Posterior vena cava (tissue), 2 donors: ENCODE data around the gene TBC1D22A. TPM values are rescaled to one million over a fixed set of nuclear protein-coding genes. Genes with fewer than 3 reads are reported as not detected.

Experiments used
- DNase-seq: peaks from one replicate; pipeline ENCODE4 v3.0.0-alpha.2; 2020; ENCODE audit warnings: low spot score
- intact Hi-C, 2 donors: fragments of 100-400 bp; cut with DNase I; formaldehyde crosslinking; loops; one replicate each; pipeline versions ENCODE4 v1.14.1 to v1.14.2; 2022 to 2023
- total RNA-seq, 2 donors: library from RNA; stranded (reverse); fragmentation: NEBNext Ultra II Directional; extraction: Animal tissue kit (Norgen Biotek cat#: 25700); gene quantifications; one replicate each; pipeline ENCODE4 v1.2.1, GENCODE V29; 2021
- donor health status: DM: yes; HTN: yes; CAD: no.
- donor health status: DM: yes; HTN: yes; CAD: no.

Gene TBC1D22A
- total RNA-seq, 2 donors from 2014 or later = 19.3 to 21.7 TPM

DNA sequence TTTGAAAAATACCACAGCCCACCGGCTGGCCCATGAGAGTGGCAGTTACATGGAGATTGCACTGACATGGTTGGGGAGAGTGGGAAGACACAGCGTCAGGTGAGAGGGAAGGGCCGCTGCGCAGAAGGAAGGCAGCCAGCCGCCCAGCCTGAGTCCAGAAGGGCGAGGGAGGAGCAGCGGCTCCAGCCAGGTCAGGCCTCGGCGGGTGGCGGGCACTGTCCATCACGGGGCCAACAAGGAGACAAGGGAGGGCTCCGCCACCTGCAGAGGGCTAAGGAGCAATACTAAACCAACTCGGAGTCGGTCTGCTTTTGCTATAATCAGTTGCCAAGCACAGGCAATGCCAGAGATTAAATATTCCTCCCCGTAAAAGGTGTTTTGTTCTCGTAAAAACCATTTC lies 384.5 kb downstream of the TBC1D22A start:
- intact Hi-C loops = no loop called here
- DNase-seq = no peak

DNA sequence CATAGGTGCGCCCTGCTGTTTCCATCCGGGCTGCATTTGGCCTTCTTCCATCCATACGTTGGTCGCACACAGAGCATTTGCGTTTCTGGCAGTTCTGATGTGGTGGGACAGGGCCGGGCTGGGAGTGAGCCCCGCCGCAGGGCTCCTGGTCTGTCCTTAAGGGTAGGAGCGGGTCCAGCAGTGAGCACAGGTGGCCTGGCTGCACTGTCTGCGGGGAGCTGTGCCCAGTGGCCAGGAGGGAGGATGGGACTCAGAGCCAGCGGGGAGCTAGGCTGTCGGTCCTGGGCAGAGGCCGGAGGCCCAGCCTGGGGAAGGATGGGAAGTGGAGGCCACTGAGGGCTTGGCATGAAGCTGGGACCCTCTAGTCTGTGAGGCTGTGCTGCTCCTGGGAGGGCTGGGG lies 385.1 kb downstream of the TBC1D22A start:
- intact Hi-C loops = no loop called here
- DNase-seq = no peak

DNA sequence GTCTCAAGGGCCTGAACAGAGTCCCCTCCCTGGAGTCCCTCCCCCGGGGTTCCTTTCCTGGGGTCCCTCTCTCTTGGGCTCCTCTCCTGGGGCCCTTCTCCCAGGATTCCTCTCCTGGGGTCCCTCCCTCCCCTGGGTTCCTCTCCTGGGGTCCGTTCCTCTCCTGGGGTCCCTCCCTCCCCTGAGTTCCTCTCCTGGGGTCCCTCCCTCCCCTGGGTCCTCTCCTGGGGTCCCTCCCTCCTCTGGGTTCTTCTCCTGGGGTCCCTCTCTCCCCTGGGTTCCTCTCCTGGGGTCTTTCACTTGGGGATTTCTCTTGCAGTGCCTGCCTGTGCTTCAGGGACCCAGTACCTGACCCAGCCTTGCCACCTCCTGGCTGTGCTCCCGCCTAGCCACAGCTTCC lies 386.1 kb downstream of the TBC1D22A start:
- DNase-seq = no peak
- intact Hi-C loops = no loop called here

DNA sequence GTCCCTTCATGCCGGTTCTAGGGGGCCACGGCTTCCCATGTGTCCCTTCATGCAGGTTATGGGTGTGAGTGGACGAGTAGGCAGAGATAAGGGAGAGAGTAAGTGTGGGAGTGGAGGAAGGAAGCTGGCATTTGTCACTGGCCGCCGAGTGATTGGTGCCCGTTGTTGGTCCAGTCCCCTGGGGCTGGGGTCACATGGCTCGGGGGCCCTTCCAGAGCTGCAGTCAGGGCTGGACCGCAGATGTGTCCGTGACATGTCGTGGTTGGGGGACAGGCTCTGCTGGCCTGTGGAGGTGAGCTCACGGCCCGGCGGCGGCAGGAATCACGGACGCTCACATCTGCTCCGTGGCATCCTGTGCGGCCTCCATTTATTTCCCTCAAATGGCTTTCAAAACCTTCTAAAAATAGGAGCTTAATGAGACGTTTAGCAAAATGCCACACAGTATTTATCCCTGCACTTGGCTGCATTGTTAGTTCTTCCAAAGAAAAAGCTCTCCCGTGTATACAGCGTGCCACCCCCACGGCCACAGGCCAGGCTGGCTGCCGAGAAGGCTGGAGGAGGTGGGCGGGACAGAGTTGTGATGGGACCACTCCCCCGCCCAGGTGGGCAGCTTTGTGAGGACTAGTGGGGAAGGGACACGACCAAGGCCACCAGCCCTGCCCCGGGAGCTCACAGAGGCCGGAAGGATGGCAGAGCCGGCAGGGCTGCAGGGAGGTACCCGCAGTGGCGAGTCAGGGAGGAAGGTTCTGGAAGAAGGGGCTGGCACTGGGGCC lies 386.7 kb downstream of the TBC1D22A start:
- DNase-seq = no peak
- intact Hi-C loops = no loop called here

DNA sequence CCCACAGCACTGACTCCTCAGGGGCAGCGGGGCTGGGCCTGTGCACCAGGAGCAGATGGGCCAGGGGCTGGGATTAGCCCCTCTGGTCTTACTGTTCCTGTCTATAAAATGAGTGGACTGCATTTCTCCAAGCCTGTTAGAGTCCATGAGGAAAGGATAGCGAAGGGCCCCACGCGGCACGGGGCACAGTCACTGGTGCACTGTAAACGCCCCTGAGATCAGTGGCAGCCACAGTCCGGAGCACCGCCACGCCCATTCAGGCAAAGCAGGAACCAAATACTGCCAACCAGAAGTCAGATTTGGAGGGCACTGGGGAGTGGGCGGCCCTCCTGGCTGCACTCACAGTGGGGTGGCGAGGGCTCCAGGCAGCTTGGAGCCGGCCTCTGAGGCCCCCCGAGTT lies 387.5 kb downstream of the TBC1D22A start:
- intact Hi-C loops = no loop called here
- DNase-seq = no peak

DNA sequence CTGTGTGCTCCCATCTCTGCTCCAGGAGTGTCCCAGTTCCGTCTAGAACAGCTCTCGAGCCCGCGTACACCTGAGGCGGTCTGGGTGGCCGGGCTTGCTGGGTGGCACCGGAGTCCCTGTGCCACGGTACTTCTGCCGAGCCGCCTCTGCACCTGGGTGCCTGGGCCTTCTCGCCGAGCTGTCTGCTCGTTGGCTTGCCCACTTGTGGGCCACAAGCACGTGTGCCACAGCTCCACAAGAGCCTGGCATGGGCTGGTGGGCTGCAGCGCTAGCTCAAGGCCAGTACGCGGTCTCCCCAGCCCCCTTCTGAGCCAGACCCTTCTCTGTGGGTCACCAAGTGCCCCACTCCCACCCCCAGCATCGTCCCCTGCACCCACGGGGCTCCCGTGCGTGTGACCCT lies 388.0 kb downstream of the TBC1D22A start:
- no peak for DNase-seq
- intact Hi-C loops = no loop called here

DNA sequence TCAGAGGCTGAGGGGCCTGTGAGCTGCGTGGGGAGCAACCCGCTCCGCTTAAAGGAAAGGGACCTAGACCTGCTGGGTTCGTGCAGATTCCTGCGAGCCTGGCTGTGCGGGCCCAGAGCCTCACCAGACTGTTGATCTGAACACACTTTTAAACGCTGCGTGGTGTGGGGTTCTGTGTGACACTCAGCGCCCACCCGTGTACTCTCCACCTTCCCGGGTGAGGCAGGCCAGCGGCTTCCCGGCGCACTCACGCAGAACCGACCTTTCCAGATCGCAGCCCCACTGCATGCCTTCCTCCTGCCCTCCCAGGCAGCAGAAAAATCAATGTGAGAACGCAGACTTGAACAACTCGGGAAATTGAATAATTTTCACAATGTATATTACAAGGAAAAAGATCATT lies 388.6 kb downstream of the TBC1D22A start:
- intact Hi-C loops = no loop called here
- DNase-seq = no peak

DNA sequence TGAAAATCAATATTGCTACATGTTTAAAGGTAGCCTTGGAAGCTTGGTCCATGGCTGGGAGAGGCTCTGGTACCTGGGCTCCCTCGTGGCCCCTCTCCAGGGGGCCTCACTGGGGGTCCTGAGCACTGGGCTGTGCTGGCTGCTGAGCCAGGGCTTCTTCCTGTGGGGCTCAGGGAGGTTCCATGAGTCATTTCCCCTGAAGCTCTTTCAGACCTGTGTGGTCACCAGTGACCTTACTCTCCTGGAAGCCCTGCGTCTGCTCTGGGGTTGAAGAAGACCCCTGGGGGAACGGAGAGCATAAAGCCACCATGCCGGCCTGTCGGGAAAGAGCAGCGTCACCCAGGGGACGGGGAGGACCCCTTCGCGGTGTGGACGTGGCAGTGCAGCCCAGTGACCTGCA lies 389.0 kb downstream of the TBC1D22A start:
- intact Hi-C loops = no loop called here

DNA sequence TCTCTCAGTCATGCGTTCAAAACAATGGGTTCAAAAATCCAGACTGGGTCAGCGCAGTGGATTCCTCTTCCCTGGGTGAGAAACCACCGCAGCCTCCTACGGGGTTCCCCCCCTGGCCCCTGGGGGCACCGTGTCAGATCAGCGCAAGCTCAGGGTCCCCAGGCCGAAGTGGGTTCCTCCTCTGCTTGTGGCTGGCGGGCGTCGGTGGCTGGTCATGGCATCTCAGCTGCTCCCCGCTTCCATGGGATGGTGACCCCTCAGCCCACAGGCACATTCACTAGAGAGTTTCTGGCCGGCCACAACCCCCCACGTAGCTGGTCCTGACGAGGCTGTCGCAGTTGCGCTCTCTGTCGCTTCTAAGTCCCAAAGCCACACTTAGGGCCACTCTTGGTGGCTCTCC lies 389.8 kb downstream of the TBC1D22A start:
- DNase-seq = no peak
- intact Hi-C loops = no loop called here

More for the DNA sequence above, 389.0 kb downstream of the TBC1D22A start:
- DNase-seq = no peak

DNA sequence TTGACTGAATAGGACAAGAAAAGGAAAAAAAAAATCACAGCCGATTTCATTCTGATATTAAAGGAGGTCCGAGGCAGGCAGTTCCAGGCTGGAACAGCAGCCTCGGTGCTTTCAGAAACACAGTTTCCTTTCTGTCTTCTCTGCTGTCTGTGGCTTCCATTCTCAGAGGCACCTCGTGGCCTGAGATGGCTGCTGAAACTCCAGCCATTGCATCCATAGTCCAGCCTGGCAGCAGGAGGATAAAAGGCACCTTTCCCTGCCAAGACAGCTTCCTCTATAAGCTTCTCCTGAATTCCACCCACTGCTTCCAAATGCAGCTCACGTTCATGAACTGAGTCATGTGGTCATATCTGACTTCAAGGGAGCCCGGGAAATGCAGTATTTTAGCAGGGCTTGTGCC lies 390.5 kb downstream of the TBC1D22A start:
- no peak for DNase-seq
- intact Hi-C loops = no loop called here

DNA sequence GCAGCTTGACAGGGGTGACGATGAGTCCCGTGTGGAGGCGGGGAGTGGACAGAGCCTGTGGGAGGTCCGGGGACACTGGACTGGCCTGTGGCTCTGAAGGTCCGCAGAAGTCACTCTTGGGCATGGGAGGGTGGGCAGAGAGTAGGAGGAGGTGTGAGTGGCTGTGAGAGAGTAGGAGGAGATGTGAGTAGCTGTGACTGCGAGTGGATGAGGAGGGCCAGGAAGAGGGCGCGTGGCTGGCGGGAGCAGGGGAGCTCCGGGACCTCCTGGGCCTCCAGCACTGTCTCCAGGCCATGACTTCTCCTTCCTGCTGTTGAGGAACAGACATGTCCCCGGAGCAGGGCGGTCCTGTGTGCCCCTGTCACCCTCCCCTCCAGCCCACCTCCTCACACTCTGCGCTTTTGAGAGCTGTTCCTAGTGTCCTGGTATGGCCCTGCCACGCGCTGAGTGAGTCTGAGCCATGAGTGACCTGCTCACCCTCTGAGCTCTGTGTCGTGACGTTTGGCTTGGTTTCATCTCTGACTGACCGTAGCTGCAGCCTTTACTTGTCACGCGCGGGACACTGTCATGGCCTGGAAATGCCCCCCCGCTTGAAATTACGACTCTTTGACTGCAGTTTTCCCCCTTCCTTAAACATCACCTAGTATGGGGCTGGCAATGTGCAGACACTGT lies 391.5 kb downstream of the TBC1D22A start:
- DNase-seq = no peak
- intact Hi-C loops = no loop called here

DNA sequence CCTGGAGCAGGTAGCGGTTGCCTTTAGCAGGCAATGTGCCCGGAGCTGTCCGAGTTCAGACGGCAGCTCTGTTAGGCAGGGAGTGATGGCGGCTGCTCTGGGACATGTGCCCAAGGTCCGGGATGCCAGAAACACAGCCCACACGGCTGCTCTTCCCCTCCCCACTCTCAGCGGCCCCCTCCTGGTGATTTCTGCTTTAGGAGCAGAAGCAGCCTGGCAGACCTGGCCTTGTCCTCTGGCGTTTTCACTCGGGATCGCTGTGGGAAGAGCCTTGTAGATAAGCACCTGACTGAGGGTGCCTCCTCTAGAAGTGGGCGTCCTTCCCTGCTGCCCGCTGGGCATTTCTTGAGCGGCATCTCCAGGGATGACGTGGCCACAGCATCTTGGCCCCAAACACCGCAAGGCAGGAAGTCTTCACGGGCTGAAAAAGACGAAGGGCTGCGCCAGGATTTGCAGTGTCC lies 392.2 kb downstream of the TBC1D22A start:
- DNase-seq = no peak
- intact Hi-C loops = no loop called here

DNA sequence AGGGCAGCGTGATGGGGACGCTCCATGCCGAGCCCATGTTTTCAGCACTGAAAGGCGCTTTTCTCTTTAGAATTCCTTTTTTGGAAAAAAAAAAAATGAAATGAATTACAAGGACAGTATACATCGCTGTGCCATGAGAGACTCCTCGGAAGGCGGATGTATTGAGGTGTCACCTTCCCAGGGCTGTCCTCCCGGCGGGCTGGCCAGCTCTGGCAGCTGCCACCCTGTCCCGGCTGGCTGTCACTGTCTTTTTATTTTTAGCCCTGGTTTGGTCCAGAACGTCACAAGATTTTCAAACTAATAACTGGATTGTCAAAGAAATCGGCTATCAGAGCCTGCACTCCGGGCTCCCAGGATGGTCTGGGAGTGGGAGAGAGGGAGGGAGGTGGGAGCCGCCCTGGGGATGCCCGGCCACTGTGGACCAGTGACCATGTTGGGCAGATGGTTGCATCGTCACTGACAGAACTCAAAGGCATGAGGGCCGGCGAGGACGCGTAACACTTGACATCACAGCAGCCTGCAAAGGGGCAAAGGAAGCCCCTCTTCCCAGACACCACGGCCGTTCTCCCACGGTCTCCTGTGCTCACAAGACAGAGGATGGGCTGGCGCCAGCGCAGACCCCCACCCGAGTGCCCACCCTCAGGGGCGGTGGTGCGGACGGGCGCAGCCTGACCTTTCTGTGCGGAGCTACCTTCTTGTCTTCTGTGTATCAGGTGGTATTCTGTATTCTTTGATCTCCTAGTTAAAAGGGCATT lies 392.9 kb downstream of the TBC1D22A start:
- no peak for DNase-seq
- intact Hi-C loops = no loop called here

DNA sequence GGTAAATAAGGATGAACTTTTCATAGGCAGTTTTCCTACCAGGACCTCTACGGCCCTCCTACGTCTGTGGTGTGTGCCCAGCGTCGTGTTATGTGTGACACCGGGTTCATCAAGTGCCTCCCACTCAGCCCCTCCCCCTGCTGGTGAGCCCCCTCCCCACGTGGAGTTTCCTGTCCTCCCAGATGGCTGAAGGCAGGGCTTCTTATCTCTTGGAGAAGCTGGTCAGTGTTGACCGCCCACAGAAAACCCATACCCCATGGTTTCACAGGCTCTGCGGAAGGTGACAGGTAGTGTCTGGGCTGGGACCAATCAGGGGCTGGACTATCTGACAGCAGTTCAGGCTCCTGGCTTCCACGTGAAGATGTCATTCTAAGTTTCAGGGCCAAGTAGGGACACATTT lies 393.5 kb downstream of the TBC1D22A start:
- DNase-seq = no peak
- intact Hi-C loops = no loop called here

DNA sequence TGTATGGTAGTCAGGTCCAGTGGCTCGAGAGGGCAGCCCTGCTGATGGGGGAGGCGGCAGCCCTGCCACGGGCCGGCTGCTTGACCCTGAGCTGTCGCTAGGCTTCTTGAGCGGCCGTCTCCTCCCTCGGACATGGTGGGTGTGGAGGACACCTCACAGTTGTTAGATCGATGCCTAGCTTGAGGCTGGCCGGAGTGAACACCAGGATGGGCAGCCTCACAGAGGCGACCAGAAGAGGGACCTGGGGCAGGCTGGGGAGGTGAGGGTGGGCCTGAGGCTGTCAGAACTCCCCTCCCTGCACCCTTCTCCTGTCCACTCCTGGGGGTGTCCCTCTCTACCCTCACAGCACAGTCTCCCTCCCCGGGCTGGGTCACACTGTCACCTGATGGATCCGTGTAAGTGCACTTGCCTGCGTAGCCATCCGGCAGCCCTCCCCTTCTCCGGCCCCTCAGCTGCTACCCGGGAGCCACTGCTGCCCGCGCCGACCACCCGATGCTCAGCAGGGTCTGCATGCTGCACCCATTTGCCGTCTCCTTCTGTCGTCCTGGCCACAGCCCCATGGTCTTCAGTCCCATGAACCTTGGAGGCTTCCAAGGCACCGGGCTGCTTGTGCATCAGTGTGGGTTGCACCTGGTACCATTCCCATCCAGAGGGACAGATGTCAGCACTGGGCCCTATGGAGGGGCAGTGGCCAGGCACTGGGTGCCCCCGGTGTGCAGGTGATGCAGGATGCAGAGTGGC lies 394.1 kb downstream of the TBC1D22A start:
- intact Hi-C loops = no loop called here
- DNase-seq = no peak

DNA sequence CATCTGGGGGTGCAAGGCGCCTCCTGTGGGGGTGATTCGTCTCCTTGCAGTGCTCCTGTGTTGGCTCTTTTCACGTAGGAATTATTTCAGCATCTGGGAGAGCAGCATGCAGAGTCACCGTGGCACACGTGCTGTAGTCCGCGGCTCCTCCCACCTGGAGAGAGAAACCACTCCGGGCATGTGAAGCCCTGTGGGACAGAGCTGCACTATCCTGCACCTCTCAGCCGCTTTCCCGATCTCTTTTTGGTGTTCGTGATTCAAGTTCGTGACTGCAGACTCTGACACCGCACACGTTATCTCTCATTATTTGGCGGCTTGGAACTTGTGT lies 394.6 kb downstream of the TBC1D22A start:
- intact Hi-C loops = no loop called here

DNA sequence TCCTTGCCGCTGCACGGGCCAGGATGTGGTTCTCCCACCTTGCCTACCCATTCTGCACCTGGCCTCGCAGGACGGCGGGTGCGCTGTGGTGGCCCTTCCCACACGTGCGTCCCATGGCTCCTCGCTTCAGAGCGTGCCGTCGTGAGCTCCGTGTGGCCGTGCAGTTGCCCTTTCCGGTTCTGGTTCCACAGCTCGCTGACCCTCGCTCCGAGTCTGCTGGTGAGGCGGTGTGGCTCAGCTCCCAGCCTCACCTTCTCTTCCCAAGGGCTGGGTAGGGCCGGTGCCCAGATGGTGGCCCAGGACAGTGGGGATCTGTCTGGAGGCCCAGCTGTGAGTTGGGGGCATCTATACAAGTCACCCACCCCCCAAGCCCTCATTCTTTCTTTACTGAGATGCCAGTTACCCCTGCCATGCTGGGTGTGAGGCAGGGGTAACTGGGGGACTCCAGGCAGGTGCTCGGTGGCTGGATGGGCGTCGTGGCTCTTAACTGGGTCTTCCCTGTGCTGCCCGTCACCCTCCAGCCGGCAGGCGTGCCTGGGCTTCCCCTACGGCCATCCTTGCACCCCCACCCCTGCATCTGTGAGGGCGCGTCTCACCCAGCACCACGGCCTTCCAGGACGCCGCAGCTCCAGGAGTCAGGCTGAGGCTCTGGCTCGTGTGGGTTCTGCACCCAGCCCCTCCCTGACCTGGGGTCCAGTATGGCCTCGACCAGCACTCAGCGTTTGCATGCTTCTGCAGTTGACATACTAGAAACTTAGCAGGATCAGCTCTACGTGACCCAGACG lies 395.2 kb downstream of the TBC1D22A start:
- intact Hi-C loops = no loop called here
- no peak for DNase-seq

More for the DNA sequence above, 394.6 kb downstream of the TBC1D22A start:
- no peak for DNase-seq

DNA sequence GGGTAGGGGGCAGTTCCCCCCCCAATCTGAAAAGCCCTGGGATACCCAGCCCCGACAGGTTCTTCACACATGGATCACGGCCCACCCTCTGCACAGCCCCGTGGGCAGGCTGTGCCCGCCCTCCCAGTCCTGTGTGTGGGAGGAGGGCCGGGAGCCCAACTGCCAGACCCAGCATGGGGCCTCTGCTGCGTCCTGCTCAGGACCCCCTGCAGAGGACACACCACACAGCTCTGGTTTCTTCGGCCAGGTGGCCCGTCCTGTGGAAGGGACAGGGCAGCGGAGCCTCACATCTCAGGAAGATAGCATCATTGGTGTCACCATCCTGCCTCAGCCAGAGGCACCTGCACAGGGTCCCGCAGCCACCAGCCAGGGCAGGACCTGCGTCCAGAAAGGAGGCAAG lies 396.0 kb downstream of the TBC1D22A start:
- DNase-seq = no peak
- intact Hi-C loops = no loop called here

DNA sequence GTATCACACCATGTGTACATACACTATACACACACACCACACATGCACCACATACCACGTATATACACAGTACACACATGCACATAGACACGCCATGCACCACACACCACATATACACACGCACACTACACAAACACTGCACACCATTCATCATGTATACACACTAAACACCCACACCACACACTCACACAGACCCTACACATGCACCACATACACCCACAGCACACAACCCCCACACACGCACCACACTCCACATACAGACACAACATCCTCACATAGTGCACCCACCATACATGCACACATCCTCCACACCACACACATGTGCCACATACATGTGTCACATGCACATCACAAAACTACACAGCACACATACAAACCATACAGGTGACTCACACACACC lies 397.1 kb downstream of the TBC1D22A start:
- intact Hi-C loops = no loop called here

More for the DNA sequence above, 397.1 kb downstream of the TBC1D22A start:
- peak; percentile 25 for DNase-seq
